Stimulated activated CD4-positive, alpha-beta T cell treated with anti-CD3 and anti-CD28 coated beads, Interleukin-1b, Interleukin-23, amount 100 ng/mL, for 4 hours (primary cell): ENCODE data around the gene MMRN2.

Experiments used
- DNase-seq, 2 donors: peaks; one replicate each; pipeline ENCODE4 v3.0.0-alpha.2; 2020; ENCODE audit warnings: low read depth in 2 of 2

Gene MMRN2

GRCh38 chr10:86970162-86970981 is 13.0 kb upstream of the MMRN2 start:
- no peak for DNase-seq

GRCh38 chr10:86969421-86970041 is 12.1 kb upstream of the MMRN2 start:
- no peak for DNase-seq

- DNase-seq = no peak
Measured at GRCh38 chr10:86968994-86969355, 11.6 kb upstream of the MMRN2 start.

GRCh38 chr10:86968271-86968993 is 11.0 kb upstream of the MMRN2 start, which contains the start of gene ADIRF:
Gene ADIRF, plus strand, starts transcription at chr10:86968482. Its CDS starts 63 bp downstream, at chr10:86968545.
- DNase-seq = no peak

- no peak for DNase-seq
Measured at GRCh38 chr10:86967481-86967941, 10.1 kb upstream of the MMRN2 start.

GRCh38 chr10:86965986-86966654 is 8.7 kb upstream of the MMRN2 start:
- no peak for DNase-seq

GRCh38 chr10:86964847-86965190 is 7.4 kb upstream of the MMRN2 start:
- no peak for DNase-seq

- no peak for DNase-seq
Measured at GRCh38 chr10:86964061-86964846, 6.8 kb upstream of the MMRN2 start.

GRCh38 chr10:86963341-86963919 is 6.0 kb upstream of the MMRN2 start:
- DNase-seq = no peak

- no peak for DNase-seq
Measured at GRCh38 chr10:86962981-86963310, 5.5 kb upstream of the MMRN2 start.

- no peak for DNase-seq
Measured at GRCh38 chr10:86962136-86962980, 4.9 kb upstream of the MMRN2 start.

- DNase-seq = no peak
Measured at GRCh38 chr10:86961481-86962091, 4.2 kb upstream of the MMRN2 start.

GRCh38 chr10:86960863-86961434 is 3.5 kb upstream of the MMRN2 start:
- no peak for DNase-seq

- no peak for DNase-seq
Measured at GRCh38 chr10:86960003-86960862, 2.8 kb upstream of the MMRN2 start.

- no peak for DNase-seq
Measured at GRCh38 chr10:86959737-86960002, 2.3 kb upstream of the MMRN2 start.

- no peak for DNase-seq
Measured at GRCh38 chr10:86958901-86959736, 1.7 kb upstream of the MMRN2 start.

GRCh38 chr10:86958116-86958900 is 893 bp upstream of the MMRN2 start, which contains the start of gene SNCG:
Gene SNCG, plus strand, starts transcription at chr10:86958599. Its CDS starts 99 bp downstream, at chr10:86958698.
- DNase-seq = no peak
